Measurements from ENCODE around the gene NACA2.

DNA sequence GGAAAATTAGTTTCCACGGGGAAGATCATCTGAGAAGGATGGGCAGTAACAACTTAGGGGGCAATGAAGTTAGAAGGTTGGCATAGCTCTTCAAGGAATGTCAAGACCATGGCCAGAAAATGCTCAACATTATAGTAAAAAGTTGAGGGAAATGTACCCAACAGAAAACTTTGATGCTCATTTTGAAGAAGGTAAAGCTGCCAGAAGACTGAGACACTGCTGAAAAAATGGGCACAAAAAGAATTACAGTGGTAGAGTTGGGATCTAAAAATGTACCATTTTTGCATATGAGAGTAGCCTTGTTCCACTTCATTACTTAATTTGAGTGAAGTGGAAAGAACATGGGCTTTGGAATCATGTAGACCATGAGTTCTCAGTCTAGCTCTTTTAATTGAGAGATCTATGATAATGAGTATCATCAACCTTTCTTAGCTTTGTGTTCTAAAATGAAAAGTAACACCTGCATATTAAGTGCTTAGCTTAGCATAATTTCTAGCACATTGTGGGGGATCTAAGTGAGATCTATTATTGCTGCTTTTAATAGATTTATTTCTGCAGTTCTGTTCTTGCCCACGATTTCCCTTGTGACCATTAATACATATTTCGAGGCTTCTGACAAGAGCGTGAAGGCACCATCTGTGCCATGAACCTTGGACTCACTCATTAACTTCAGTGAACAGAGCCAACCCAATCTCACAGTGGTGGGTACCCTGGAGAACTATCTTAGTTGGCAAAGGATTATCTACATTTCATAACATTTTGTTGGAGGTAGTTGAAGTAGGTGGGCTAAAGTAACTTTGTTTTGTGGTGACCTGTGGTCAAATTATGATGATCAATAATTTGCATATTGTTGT is 3.0 kb downstream of the NACA2 start:
- TF ChIP-seq, protein P1, sequence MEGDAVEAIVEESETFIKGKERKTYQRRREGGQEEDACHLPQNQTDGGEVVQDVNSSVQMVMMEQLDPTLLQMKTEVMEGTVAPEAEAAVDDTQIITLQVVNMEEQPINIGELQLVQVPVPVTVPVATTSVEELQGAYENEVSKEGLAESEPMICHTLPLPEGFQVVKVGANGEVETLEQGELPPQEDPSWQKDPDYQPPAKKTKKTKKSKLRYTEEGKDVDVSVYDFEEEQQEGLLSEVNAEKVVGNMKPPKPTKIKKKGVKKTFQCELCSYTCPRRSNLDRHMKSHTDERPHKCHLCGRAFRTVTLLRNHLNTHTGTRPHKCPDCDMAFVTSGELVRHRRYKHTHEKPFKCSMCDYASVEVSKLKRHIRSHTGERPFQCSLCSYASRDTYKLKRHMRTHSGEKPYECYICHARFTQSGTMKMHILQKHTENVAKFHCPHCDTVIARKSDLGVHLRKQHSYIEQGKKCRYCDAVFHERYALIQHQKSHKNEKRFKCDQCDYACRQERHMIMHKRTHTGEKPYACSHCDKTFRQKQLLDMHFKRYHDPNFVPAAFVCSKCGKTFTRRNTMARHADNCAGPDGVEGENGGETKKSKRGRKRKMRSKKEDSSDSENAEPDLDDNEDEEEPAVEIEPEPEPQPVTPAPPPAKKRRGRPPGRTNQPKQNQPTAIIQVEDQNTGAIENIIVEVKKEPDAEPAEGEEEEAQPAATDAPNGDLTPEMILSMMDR (IDR thresholded peaks at IDR 0.05 in 2 of 3, conservative IDR thresholded peaks at IDR 0.05 in 1 of 3; ENCODE audit: borderline replicate concordance in 1 of 3, insufficient read depth in 1 of 3, low read depth in 2 of 3, low read length in 2 of 3), result no peak
- TF ChIP-seq JUND (IDR thresholded peaks at IDR 0.05) (no peak), MAX (IDR thresholded peaks at IDR 0.05) (no peak), RAD21 (IDR thresholded peaks at IDR 0.05; ENCODE audit: low read depth) (no peak), POLR2AphosphoS5 (IDR thresholded peaks at IDR 0.05; ENCODE audit: low read depth, low read length) (no peak), POLR2A (IDR thresholded peaks at IDR 0.05; ENCODE audit: borderline replicate concordance, extremely low read depth, insufficient read depth, insufficient read length) (no peak), SP1 (IDR thresholded peaks at IDR 0.05; ENCODE audit: low read depth) (no peak), EZH2 (IDR thresholded peaks at IDR 0.05) (no peak), ZBTB33 (IDR thresholded peaks at IDR 0.05; ENCODE audit: extremely low read depth, insufficient replicate concordance, low read length) (no peak), SIN3A (IDR thresholded peaks at IDR 0.05; ENCODE audit: low read depth) (no peak)
- TF ChIP-seq, protein P2, sequence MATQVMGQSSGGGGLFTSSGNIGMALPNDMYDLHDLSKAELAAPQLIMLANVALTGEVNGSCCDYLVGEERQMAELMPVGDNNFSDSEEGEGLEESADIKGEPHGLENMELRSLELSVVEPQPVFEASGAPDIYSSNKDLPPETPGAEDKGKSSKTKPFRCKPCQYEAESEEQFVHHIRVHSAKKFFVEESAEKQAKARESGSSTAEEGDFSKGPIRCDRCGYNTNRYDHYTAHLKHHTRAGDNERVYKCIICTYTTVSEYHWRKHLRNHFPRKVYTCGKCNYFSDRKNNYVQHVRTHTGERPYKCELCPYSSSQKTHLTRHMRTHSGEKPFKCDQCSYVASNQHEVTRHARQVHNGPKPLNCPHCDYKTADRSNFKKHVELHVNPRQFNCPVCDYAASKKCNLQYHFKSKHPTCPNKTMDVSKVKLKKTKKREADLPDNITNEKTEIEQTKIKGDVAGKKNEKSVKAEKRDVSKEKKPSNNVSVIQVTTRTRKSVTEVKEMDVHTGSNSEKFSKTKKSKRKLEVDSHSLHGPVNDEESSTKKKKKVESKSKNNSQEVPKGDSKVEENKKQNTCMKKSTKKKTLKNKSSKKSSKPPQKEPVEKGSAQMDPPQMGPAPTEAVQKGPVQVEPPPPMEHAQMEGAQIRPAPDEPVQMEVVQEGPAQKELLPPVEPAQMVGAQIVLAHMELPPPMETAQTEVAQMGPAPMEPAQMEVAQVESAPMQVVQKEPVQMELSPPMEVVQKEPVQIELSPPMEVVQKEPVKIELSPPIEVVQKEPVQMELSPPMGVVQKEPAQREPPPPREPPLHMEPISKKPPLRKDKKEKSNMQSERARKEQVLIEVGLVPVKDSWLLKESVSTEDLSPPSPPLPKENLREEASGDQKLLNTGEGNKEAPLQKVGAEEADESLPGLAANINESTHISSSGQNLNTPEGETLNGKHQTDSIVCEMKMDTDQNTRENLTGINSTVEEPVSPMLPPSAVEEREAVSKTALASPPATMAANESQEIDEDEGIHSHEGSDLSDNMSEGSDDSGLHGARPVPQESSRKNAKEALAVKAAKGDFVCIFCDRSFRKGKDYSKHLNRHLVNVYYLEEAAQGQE (IDR thresholded peaks at IDR 0.05; ENCODE audit: low read depth), result no peak
- TF ChIP-seq, protein P3, sequence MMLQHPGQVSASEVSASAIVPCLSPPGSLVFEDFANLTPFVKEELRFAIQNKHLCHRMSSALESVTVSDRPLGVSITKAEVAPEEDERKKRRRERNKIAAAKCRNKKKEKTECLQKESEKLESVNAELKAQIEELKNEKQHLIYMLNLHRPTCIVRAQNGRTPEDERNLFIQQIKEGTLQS (IDR thresholded peaks at IDR 0.05), result no peak
